ENCODE data around the gene FADS1.
A peak's percentile ranks its signal among the peaks of the same experiment; 100 is the strongest.

FADS1 gene

GRCh38 chr11:61775106-61775505, 41.7 kb downstream of the FADS1 start:
- no peak for DNase-seq

GRCh38 chr11:61774411-61774810, 42.4 kb downstream of the FADS1 start:
- DNase-seq, result no peak

- DNase-seq, result no peak
Measured at GRCh38 chr11:61773809-61774208, 43.0 kb downstream of the FADS1 start.

GRCh38 chr11:61773356-61773755, 43.4 kb downstream of the FADS1 start:
- no peak for DNase-seq

GRCh38 chr11:61771985-61772455, 44.8 kb downstream of the FADS1 start:
- DNase-seq, result no peak

- DNase-seq, result no peak
Measured at GRCh38 chr11:61771195-61771894, 45.5 kb downstream of the FADS1 start.

GRCh38 chr11:61769946-61770683, 46.7 kb downstream of the FADS1 start:
- no peak for DNase-seq

- no peak for DNase-seq
Measured at GRCh38 chr11:61769169-61769920, 47.5 kb downstream of the FADS1 start.

- no peak for DNase-seq
Measured at GRCh38 chr11:61768376-61769076, 48.3 kb downstream of the FADS1 start.

GRCh38 chr11:61766353-61766841, 50.4 kb downstream of the FADS1 start:
- no peak for DNase-seq

GRCh38 chr11:61765550-61766253, 51.1 kb downstream of the FADS1 start:
- no peak for DNase-seq

- no peak for DNase-seq
Measured at GRCh38 chr11:61764606-61765260, 52.1 kb downstream of the FADS1 start.

- no peak for DNase-seq
Measured at GRCh38 chr11:61763930-61764605, 52.7 kb downstream of the FADS1 start.

GRCh38 chr11:61762798-61763197, 54.0 kb downstream of the FADS1 start:
- no peak for DNase-seq

GRCh38 chr11:61762223-61762615, 54.6 kb downstream of the FADS1 start:
- no peak for DNase-seq

- no peak for DNase-seq
Measured at GRCh38 chr11:61761440-61762222, 55.2 kb downstream of the FADS1 start.

GRCh38 chr11:61760946-61761345, 55.9 kb downstream of the FADS1 start:
- DNase-seq, result no peak

- no peak for DNase-seq
Measured at GRCh38 chr11:61757213-61757862, 59.5 kb downstream of the FADS1 start.

- peak; percentile 15 to 72 for DNase-seq
Measured at GRCh38 chr11:61756452-61757212, 60.2 kb downstream of the FADS1 start.
